ENCODE results near the gene FBXW8. TPM values are rescaled to one million over a fixed set of nuclear protein-coding genes. Genes with fewer than 3 reads are reported as not detected.

The FBXW8 gene
- polyA plus RNA-seq, 2 of the 4 experiments (the other 2 are of a cell fraction), result 9.8 to 15.7 TPM

DNA sequence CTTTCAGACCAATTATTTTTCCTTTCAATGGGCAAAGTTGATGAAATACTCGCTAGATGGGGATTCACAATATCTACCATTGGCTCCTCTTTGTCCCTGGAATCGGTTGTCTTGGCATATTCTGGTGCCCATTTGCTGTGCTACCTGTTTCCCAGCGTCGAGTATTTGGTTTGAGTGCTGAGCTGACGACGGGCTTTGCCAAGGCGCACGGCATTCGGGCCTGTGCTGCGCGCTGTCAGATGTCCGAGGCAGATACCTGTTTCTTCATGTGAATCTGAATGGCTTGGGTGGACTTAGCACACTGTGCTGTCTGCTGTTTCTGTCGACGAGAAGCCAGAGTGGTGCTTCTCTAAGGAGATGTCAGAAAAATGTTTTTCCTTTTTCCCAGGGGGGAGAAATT is 107.5 kb downstream of the FBXW8 start:
- Histone ChIP-seq H3K4me2 (no peak overlapping the region), H3K9me3 (peaks cover 14% of the 10 kb centered on the region; the same call in 1 of the 3 replicates)
- POLR2A ChIA-PET, result no interaction called here

GRCh38 chr12:117018685-117019084 is 107.9 kb downstream of the FBXW8 start:
- FAIRE-seq, result no peak
- Histone ChIP-seq H3K9me3 (peaks cover 14% of the 10 kb centered on the region; the same call in 1 of the 3 replicates), H3K4me1 (no peaks in the 10 kb centered on the region), H3K4me3 (no peak overlapping the region), H3K27ac (no peak overlapping the region), H3K4me2 (no peak overlapping the region)
- DNase-seq (ENCODE audit: low read depth in 1 of 2, low spot score in 1 of 2), result no peak
- TF ChIP-seq POLR2A (IDR thresholded peaks at IDR 0.05; ENCODE audit: low read length), result no peak
- CTCF ChIA-PET, result no interaction called here
- POLR2A ChIA-PET, result no interaction called here
- no peak for ATAC-seq
- WGBS (ENCODE audit: missing lambda C conversion rate), result 90% methylated on average over 3 of the region's 3 CpGs

More for the DNA sequence above, 107.5 kb downstream of the FBXW8 start:
- Histone ChIP-seq H3K4me1 (no peaks in the 10 kb centered on the region), H3K27ac (no peak overlapping the region), H3K4me3 (no peak overlapping the region)
- CTCF ChIA-PET, result no interaction called here
- WGBS (ENCODE audit: missing lambda C conversion rate), result 95% methylated on average over 14 of the region's 14 CpGs
- ATAC-seq (no peak), FAIRE-seq (no peak), DNase-seq (ENCODE audit: low read depth in 1 of 2, low spot score in 1 of 2) (no peak)
- TF ChIP-seq RCOR1 (IDR thresholded peaks at IDR 0.05; ENCODE audit: low read depth, low read length) (no peak), CBX8 (IDR thresholded peaks at IDR 0.05) (no peak)

DNA sequence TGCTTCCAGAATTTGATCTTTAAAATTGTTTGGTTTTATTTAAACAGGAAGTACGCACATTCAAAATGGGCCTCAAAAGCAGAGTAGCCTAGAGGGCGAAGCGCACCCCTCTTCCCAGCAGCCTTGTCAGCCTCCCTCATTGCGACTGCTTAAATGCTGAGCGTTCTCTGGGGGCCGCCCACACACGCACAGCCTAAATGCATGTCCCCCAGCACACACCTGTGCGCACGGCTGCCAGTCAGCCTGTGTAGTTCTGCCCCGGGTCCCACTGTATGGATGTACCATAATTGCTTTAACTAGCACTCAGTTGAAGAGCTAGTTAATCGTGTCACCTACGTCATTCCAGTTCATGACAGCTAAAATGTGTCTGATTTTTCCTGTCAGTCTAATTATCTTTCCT is 109.1 kb downstream of the FBXW8 start:
- Histone ChIP-seq H3K4me3 (no peak overlapping the region), H3K4me2 (no peak overlapping the region), H3K27ac (no peak overlapping the region), H3K4me1 (no peaks in the 10 kb centered on the region), H3K9me3 (0 out of 3 replicates have a peak, but pooled peaks cover 3% of the 10 kb centered on the region)
- POLR2A ChIA-PET, result no interaction called here
- no peak for ATAC-seq
- FAIRE-seq, result no peak
- TF ChIP-seq, protein P1, sequence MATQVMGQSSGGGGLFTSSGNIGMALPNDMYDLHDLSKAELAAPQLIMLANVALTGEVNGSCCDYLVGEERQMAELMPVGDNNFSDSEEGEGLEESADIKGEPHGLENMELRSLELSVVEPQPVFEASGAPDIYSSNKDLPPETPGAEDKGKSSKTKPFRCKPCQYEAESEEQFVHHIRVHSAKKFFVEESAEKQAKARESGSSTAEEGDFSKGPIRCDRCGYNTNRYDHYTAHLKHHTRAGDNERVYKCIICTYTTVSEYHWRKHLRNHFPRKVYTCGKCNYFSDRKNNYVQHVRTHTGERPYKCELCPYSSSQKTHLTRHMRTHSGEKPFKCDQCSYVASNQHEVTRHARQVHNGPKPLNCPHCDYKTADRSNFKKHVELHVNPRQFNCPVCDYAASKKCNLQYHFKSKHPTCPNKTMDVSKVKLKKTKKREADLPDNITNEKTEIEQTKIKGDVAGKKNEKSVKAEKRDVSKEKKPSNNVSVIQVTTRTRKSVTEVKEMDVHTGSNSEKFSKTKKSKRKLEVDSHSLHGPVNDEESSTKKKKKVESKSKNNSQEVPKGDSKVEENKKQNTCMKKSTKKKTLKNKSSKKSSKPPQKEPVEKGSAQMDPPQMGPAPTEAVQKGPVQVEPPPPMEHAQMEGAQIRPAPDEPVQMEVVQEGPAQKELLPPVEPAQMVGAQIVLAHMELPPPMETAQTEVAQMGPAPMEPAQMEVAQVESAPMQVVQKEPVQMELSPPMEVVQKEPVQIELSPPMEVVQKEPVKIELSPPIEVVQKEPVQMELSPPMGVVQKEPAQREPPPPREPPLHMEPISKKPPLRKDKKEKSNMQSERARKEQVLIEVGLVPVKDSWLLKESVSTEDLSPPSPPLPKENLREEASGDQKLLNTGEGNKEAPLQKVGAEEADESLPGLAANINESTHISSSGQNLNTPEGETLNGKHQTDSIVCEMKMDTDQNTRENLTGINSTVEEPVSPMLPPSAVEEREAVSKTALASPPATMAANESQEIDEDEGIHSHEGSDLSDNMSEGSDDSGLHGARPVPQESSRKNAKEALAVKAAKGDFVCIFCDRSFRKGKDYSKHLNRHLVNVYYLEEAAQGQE (IDR thresholded peaks at IDR 0.05), result no peak
- TF ChIP-seq MAZ (IDR thresholded peaks at IDR 0.05; ENCODE audit: borderline replicate concordance, low read depth, low read length) (no peak), PBX3 (IDR thresholded peaks at IDR 0.05) (no peak), ATOH8 (CRISPR knock-in tag; IDR thresholded peaks at IDR 0.05; ENCODE audit: low read depth) (no peak), BHLHE40 (IDR thresholded peaks at IDR 0.05; ENCODE audit: low read depth, low read length) (no peak), KDM1A (IDR thresholded peaks at IDR 0.05; ENCODE audit: low read depth) (no peak), EHMT2 (IDR thresholded peaks at IDR 0.05; ENCODE audit: low read depth) (no peak), CHD4 (IDR thresholded peaks at IDR 0.05; ENCODE audit: borderline replicate concordance) (no peak), ZNF302 (CRISPR knock-in tag; IDR thresholded peaks at IDR 0.05) (no peak), HDAC2 (IDR thresholded peaks at IDR 0.05) (no peak), CHD2 (IDR thresholded peaks at IDR 0.05; ENCODE audit: low read length, partially characterized antibody) (no peak)
- TF ChIP-seq, protein P2, sequence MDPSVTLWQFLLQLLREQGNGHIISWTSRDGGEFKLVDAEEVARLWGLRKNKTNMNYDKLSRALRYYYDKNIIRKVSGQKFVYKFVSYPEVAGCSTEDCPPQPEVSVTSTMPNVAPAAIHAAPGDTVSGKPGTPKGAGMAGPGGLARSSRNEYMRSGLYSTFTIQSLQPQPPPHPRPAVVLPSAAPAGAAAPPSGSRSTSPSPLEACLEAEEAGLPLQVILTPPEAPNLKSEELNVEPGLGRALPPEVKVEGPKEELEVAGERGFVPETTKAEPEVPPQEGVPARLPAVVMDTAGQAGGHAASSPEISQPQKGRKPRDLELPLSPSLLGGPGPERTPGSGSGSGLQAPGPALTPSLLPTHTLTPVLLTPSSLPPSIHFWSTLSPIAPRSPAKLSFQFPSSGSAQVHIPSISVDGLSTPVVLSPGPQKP (IDR thresholded peaks at IDR 0.05; ENCODE audit: low read depth, low read length), result no peak
- TF ChIP-seq, protein P3, sequence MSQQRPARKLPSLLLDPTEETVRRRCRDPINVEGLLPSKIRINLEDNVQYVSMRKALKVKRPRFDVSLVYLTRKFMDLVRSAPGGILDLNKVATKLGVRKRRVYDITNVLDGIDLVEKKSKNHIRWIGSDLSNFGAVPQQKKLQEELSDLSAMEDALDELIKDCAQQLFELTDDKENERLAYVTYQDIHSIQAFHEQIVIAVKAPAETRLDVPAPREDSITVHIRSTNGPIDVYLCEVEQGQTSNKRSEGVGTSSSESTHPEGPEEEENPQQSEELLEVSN (IDR thresholded peaks at IDR 0.05; ENCODE audit: borderline replicate concordance, low read depth), result no peak
- WGBS (ENCODE audit: missing lambda C conversion rate), result 97% methylated on average over 12 of the region's 12 CpGs
- CTCF ChIA-PET, result no interaction called here
- no peak for DNase-seq (ENCODE audit: low read depth in 1 of 2, low spot score in 1 of 2)
